Colonic mucosa (tissue), 4 donors: ENCODE measurements around the gene EIF2B5. TPM values are rescaled to one million over a fixed set of nuclear protein-coding genes. Genes with fewer than 3 reads are reported as not detected.

Experiments used
- DNase-seq: peaks from one replicate; pipeline ENCODE4 v3.0.0-alpha.2; 2020
- H3K27ac ChIP-seq: fragments of 200-600 bp; one replicate; pipeline ENCODE4 v1.8.0; 2021
- H3K27me3 ChIP-seq: fragments of 200-600 bp; one replicate; pipeline ENCODE4 v1.8.0; 2021
- H3K36me3 ChIP-seq: fragments of 200-600 bp; one replicate; pipeline ENCODE4 v1.8.0; 2021
- H3K4me1 ChIP-seq: fragments of 200-600 bp; one replicate; pipeline ENCODE4 v1.8.0; 2021; ENCODE audit warnings: mild to moderate bottlenecking
- H3K4me3 ChIP-seq: fragments of 200-600 bp; one replicate; pipeline ENCODE4 v1.8.0; 2021
- H3K9ac ChIP-seq, 2 donors: one replicate each; pipeline ENCODE4 v1.7.0; 2013; ENCODE audit warnings: control low read depth in 2 of 2, low read depth in 2 of 2, low read length in 2 of 2
- H3K9me3 ChIP-seq: fragments of 200-600 bp; one replicate; pipeline ENCODE4 v1.8.0; 2021
- CTCF ChIP-seq: fragments of 200-600 bp; IDR thresholded peaks from one replicate; pipeline ENCODE4 v1.8.0; 2022; ENCODE audit warnings: antibody characterized with exemption, mild to moderate bottlenecking
- intact Hi-C: fragments of 100-400 bp; cut with DNase I; formaldehyde crosslinking; loops from one replicate; pipeline ENCODE4 v1.14.1; 2022
- total RNA-seq, 2 donors: library from RNA; stranded (reverse); fragmentation: NEBNext Ultra II Directional in 1 of 2; extraction: Animal tissue kit (Norgen Biotek cat#: 25700) in 1 of 2; gene quantifications; one replicate each; pipeline ENCODE4 v1.2.1, GENCODE V29; 2021
- donor health status: healthy.
- donor health status: DM: no; HTN: no; CAD: no.
- donor health status: DM: no; HTN: no; CAD: no.

EIF2B5 gene
- total RNA-seq, 2 donors from 2014 or later = 36.0 to 58.3 TPM

GRCh38 chr3:184174646-184175492 lies 39.7 kb downstream of the EIF2B5 start, which contains the start of gene AP2M1:
AP2M1 (plus strand) TSS chr3:184174855; CDS start chr3:184176994, 2,139 bp downstream.
- H3K9ac ChIP-seq = peak within 1 kb of the TSS; percentile 96 to 100
- no peak for TF ChIP-seq CTCF
- intact Hi-C loops = no loop called here
- H3K4me3 ChIP-seq = peak within 1 kb of the TSS; percentile 93
- H3K9me3 ChIP-seq = no peaks in the 10 kb centered on the region
- H3K36me3 ChIP-seq = peaks cover 17% of the 10 kb centered on the region
- H3K27ac ChIP-seq = peak within 1 kb of the TSS; percentile 83
- H3K4me1 ChIP-seq = peaks cover 12% of the 10 kb centered on the region
- DNase-seq = peak; percentile 97
- no peaks in the 10 kb centered on the region for H3K27me3 ChIP-seq

DNA sequence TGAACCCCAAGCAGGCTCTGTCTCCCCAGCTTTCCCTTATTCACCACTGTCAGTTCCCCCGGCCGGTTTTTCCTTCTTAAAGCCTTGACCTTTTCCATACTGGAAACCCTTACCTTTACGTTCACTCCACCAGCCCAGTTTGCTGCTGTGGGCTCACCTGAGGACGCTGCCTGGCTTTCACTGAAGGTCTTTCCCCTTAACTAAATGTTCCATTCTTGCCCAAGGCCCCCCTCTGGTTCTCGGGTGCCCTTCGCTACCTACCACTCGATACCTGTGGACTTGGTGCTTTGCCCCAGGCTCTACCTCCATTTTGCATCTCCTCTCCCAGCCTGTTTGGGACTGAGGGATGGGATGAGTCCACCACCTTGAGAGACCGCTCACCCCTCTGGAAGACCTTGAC lies 40.3 kb downstream of the EIF2B5 start:
- peaks cover 23% of the 10 kb centered on the region for H3K36me3 ChIP-seq
- peak overlapping the region; percentile 61 for H3K27ac ChIP-seq
- peak overlapping the region; percentile 96 to 100 for H3K9ac ChIP-seq
- H3K27me3 ChIP-seq = no peaks in the 10 kb centered on the region
- H3K9me3 ChIP-seq = no peaks in the 10 kb centered on the region
- DNase-seq = peak; percentile 37
- no peak for TF ChIP-seq CTCF
- H3K4me1 ChIP-seq = peaks cover 12% of the 10 kb centered on the region
- H3K4me3 ChIP-seq = peak overlapping the region; percentile 93
- intact Hi-C loops = no loop called here

- intact Hi-C loops = no loop called here
- Histone ChIP-seq H3K4me3 (peak overlapping the region; percentile 93), H3K27ac (peak overlapping the region; percentile 61), H3K36me3 (peaks cover 23% of the 10 kb centered on the region), H3K27me3 (no peaks in the 10 kb centered on the region), H3K9me3 (no peaks in the 10 kb centered on the region), H3K4me1 (peaks cover 12% of the 10 kb centered on the region), H3K9ac (peak overlapping the region; percentile 60 to 96)
- no peak for TF ChIP-seq CTCF
- no peak for DNase-seq
These were observed 40.8 kb downstream of the EIF2B5 start for GRCh38 chr3:184175981-184176376.

GRCh38 chr3:184176377-184177330 lies 41.5 kb downstream of the EIF2B5 start:
- Histone ChIP-seq H3K36me3 (peaks cover 29% of the 10 kb centered on the region), H3K4me1 (peaks cover 12% of the 10 kb centered on the region), H3K9ac (peak overlapping the region; percentile 60 to 96), H3K27me3 (no peaks in the 10 kb centered on the region), H3K27ac (peak overlapping the region; percentile 61), H3K4me3 (peak overlapping the region; percentile 93), H3K9me3 (no peaks in the 10 kb centered on the region)
- intact Hi-C loops = no loop called here
- peak; percentile 52 for DNase-seq
- no peak for TF ChIP-seq CTCF

- no peak for DNase-seq
- peaks cover 12% of the 10 kb centered on the region for H3K4me1 ChIP-seq
- no peak for TF ChIP-seq CTCF
- H3K27ac ChIP-seq = no peak overlapping the region
- H3K36me3 ChIP-seq = peaks cover 36% of the 10 kb centered on the region
- no peak overlapping the region for H3K9ac ChIP-seq
- no peak overlapping the region for H3K4me3 ChIP-seq
- intact Hi-C loops = no loop called here
- H3K27me3 ChIP-seq = no peaks in the 10 kb centered on the region
- no peaks in the 10 kb centered on the region for H3K9me3 ChIP-seq
These were observed 42.2 kb downstream of the EIF2B5 start for GRCh38 chr3:184177331-184177731.
